ENCODE data around the gene CADPS. TPM values are rescaled to one million over a fixed set of nuclear protein-coding genes. Genes with fewer than 3 reads are reported as not detected.

CADPS gene
- polyA plus RNA-seq, 1 experiment: not detected

DNA sequence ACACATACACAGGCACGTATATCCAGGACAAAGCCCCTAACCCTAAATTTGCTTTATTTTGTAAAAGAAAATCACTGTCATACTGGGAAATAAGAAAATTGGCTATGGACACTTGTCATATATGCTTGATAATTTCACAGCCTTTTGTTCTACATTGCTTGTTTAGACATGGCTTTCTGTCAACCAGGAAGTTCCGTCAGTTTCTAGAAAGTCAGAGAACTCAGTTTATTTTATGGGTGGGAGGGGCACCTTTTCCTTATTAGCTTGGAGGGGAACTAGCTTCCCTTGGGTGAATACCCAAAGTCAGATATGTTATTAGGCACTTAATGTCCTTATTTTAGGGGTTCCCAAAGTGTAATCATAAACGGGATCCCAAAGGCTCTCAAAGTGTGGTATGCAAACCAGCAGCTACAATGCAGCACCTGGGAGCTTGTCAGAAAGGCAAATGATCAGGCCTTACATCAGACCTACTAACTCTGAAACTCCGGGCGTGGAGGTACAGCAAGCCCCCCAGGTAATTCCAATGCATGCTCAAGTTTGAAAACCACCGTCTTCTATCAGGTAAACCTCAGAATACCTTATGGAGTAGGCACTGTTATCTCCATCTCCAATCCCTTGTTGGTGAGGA, 50.1 kb downstream of the CADPS start:
- no peak overlapping the region for H3K4me3 ChIP-seq (ENCODE audit: low read depth, low read length)
- TF ChIP-seq, protein P1, sequence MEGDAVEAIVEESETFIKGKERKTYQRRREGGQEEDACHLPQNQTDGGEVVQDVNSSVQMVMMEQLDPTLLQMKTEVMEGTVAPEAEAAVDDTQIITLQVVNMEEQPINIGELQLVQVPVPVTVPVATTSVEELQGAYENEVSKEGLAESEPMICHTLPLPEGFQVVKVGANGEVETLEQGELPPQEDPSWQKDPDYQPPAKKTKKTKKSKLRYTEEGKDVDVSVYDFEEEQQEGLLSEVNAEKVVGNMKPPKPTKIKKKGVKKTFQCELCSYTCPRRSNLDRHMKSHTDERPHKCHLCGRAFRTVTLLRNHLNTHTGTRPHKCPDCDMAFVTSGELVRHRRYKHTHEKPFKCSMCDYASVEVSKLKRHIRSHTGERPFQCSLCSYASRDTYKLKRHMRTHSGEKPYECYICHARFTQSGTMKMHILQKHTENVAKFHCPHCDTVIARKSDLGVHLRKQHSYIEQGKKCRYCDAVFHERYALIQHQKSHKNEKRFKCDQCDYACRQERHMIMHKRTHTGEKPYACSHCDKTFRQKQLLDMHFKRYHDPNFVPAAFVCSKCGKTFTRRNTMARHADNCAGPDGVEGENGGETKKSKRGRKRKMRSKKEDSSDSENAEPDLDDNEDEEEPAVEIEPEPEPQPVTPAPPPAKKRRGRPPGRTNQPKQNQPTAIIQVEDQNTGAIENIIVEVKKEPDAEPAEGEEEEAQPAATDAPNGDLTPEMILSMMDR (IDR thresholded peaks at IDR 0.05; ENCODE audit: insufficient read depth, low read depth, low read length): no peak
- no peaks in the 10 kb centered on the region for H3K27me3 ChIP-seq (ENCODE audit: control insufficient read depth, insufficient read depth, low read length)
- DNase-seq (ENCODE audit: low read depth): no peak
- ChIA-PET CTCF (interaction anchor here (0.9 kb wide), 1 partner anchor 11 kb away, joined by 3 read pairs; no protein-coding TSS in a partner anchor), POLR2A (no interaction called here)
- H3K36me3 ChIP-seq (ENCODE audit: control insufficient read depth, insufficient read depth, low read length): no peaks in the 10 kb centered on the region

DNA sequence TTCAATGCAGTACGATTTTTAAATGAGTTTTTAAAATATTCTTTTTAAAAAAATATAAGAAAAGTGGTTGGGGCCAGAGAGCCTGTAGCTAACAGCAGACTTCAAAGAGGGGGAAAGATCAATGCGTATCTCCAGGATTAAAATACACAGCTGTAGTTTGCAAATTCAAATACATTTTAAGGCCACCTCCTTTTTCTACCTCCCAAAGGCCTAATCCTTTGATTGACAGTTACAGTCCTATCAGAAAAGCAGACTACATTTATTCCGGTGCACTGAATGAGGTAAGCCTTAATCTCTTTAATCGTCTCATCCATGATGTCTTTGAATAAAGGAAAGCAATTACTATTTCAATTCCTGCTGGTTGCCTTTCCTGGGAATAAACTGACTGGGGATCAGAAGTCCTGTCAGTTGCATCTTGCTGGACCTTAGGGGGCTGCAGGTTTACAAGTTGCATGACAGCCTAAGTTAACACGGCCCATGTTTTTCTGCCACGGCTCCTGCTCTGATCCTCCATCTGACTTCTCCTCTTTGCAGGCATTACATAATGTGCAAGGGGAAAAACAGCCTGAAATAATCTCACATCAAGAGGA, 51.7 kb downstream of the CADPS start:
- Histone ChIP-seq H3K36me3 (ENCODE audit: control insufficient read depth, insufficient read depth, low read length) (no peaks in the 10 kb centered on the region), H3K27me3 (ENCODE audit: control insufficient read depth, insufficient read depth, low read length) (no peaks in the 10 kb centered on the region), H3K4me3 (ENCODE audit: low read depth, low read length) (no peak overlapping the region)
- ChIA-PET POLR2A (no interaction called here), CTCF (no interaction called here)
- no peak for DNase-seq (ENCODE audit: low read depth)
- TF ChIP-seq, protein P1 (IDR thresholded peaks at IDR 0.05; ENCODE audit: insufficient read depth, low read depth, low read length): no peak

DNA sequence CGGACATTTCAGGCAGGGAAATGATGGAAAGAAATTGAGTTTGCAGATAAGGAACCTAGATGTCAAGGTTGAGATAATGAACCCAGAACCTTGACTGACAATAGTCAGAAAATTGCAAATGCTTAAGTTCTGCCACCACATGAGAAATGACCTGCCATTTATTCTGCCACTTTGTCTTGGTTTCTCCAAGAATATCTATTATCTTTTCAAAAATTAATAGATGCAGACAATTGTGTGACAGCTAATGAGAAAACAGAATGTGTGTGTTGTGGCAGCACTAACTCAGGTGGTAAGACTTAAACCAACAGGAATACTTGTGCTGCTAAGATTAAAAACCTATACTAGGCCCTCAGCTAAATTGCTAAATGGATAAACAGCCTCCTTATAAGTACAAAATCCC, 52.3 kb downstream of the CADPS start:
- CTCF ChIA-PET: no interaction called here
- POLR2A ChIA-PET: no interaction called here
- Histone ChIP-seq H3K36me3 (ENCODE audit: control insufficient read depth, insufficient read depth, low read length) (no peaks in the 10 kb centered on the region), H3K4me3 (ENCODE audit: low read depth, low read length) (no peak overlapping the region), H3K27me3 (ENCODE audit: control insufficient read depth, insufficient read depth, low read length) (no peaks in the 10 kb centered on the region)
- TF ChIP-seq, protein P1 (IDR thresholded peaks at IDR 0.05; ENCODE audit: insufficient read depth, low read depth, low read length): no peak
- no peak for DNase-seq (ENCODE audit: low read depth)

DNA sequence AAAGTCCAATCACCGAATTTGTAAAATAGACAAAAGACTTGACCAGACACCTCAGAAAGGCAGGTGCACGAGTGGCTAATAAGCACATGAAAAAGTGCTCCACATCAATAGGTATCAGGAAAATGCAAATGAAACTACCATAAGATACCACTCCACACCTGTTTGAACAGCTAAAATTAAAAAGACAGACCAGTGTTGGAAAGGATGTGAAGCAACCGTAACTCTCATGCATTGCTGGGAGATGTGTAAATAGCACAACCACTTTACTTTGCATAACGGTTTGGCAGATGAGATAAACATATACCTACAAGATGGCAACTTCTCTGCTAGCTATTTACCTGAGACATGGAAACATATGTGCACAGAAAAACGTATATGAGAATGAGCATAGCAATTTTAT, 56.9 kb downstream of the CADPS start:
- no peaks in the 10 kb centered on the region for H3K27me3 ChIP-seq (ENCODE audit: control insufficient read depth, insufficient read depth, low read length)
- ChIA-PET CTCF (no interaction called here), POLR2A (no interaction called here)
- no peaks in the 10 kb centered on the region for H3K36me3 ChIP-seq (ENCODE audit: control insufficient read depth, insufficient read depth, low read length)
- no peak overlapping the region for H3K4me3 ChIP-seq (ENCODE audit: low read depth, low read length)
- no peak for DNase-seq (ENCODE audit: low read depth)
- TF ChIP-seq, protein P1 (IDR thresholded peaks at IDR 0.05; ENCODE audit: insufficient read depth, low read depth, low read length): no peak

DNA sequence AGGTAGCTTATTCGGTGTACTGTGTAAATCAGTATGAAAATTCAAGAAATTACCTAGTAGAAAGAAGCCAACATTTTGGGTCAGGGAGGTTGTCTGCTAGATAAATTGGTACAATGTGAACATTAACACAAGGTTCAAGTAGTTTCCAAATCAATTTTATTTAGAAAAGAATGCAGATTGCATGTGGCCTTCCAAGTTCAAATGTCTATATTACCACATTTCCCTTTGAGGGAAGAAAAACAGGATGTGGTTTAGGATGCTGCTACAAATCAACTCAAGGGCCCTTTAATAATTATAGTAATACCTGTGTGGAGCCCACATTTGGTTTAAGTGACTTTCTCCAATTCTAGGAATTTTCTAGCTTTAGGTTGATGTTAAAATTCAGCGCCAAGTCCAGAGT, 57.5 kb downstream of the CADPS start:
- CTCF ChIA-PET: no interaction called here
- no peak for DNase-seq (ENCODE audit: low read depth)
- TF ChIP-seq, protein P1 (IDR thresholded peaks at IDR 0.05; ENCODE audit: insufficient read depth, low read depth, low read length): no peak
- no peaks in the 10 kb centered on the region for H3K36me3 ChIP-seq (ENCODE audit: control insufficient read depth, insufficient read depth, low read length)
- no peak overlapping the region for H3K4me3 ChIP-seq (ENCODE audit: low read depth, low read length)
- POLR2A ChIA-PET: no interaction called here
- H3K27me3 ChIP-seq (ENCODE audit: control insufficient read depth, insufficient read depth, low read length): no peaks in the 10 kb centered on the region
